HUES64 (cell line): ENCODE results near the gene USH1G.

Experiments
- H3K27ac ChIP-seq: 2 replicates; pipeline ENCODE4 v1.7.0; 2013; ENCODE audit warnings: low read depth, low read length, inconsistent platforms
- H3K27me3 ChIP-seq: 2 replicates; pipeline ENCODE4 v1.6.1; 2013; ENCODE audit warnings: mild to moderate bottlenecking, low read length; ENCODE audit not compliant: insufficient read depth
- H3K36me3 ChIP-seq: 2 replicates; pipeline ENCODE4 v1.6.1; 2013; ENCODE audit warnings: mild to moderate bottlenecking, low read length; ENCODE audit not compliant: insufficient read depth
- H3K4me1 ChIP-seq: 2 replicates; pipeline ENCODE4 v1.6.1; 2013; ENCODE audit warnings: mild to moderate bottlenecking, low read length, moderate library complexity; ENCODE audit not compliant: insufficient read depth
- H3K4me3 ChIP-seq: 2 replicates; pipeline ENCODE4 v1.5.1; 2013; ENCODE audit warnings: mild to moderate bottlenecking, low read length, moderate library complexity
- H3K9ac ChIP-seq: 2 replicates; pipeline ENCODE4 v1.6.1; 2013; ENCODE audit warnings: mild to moderate bottlenecking, low read depth, low read length
- H3K9me3 ChIP-seq: 2 replicates; pipeline ENCODE4 v1.6.1; 2013; ENCODE audit warnings: low read depth, low read length; ENCODE audit not compliant: insufficient read depth
- WGBS: fragments of 150-250, 120-280 bp; methylation state at CpG from one replicate; pipeline ENCODE4 v1.1.7; 2013; ENCODE audit warnings: missing lambda C conversion rate; 5-methylcytosine and 5-hydroxymethylcytosine counted together

USH1G gene

GRCh38 chr17:74898376-74898946 lies 24.6 kb downstream of the USH1G start:
- peaks cover 37% of the 10 kb centered on the region for H3K27me3 ChIP-seq

DNA sequence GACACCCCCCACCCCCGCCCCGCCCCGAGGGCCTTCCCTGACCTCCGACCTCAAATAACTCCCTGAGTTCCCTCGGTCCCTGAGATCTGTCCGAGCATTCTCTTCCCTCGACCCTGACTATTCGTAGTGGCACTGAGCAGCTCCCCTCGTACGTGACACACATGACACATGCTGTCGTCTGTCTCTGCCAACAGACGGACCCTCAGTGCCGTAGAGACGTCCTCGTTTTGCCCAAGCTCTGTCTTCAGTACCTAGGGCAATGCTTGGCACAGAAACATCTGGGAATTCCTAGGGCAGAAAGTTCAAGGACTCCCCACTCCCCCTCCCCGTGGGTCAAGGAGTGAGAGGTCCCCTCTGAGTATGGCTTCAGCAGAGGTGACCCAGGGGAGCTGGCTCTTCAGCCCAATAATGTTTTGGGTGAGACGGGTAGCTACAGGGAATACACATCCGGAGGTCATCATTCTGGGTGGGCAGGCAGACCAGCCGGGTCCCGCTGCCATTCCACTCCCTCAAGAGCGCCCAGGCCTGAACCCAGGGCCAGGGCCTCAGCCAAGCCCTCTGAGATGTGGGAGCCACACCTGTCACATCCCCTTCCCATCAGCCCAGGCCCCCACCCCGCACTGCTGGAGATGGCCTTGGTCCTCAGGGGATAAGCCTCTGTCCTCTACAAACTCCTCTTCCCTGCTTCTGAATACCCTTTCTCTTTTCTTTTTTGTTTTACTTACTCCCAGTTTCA lies 29.0 kb downstream of the USH1G start:
- Histone ChIP-seq H3K4me3 (peak overlapping the region; percentile 64), H3K4me1 (no peaks in the 10 kb centered on the region), H3K27me3 (peaks cover 70% of the 10 kb centered on the region), H3K9ac (no peak overlapping the region), H3K27ac (no peak overlapping the region), H3K9me3 (no peaks in the 10 kb centered on the region), H3K36me3 (no peaks in the 10 kb centered on the region)
- WGBS = 39% methylated on average over 22 of the region's 22 CpGs

More at GRCh38 chr17:74898376-74898946, 24.6 kb downstream of the USH1G start:
- 81% methylated on average over 11 of the region's 11 CpGs for WGBS
- Histone ChIP-seq H3K36me3 (no peaks in the 10 kb centered on the region), H3K9me3 (no peaks in the 10 kb centered on the region), H3K27ac (no peak overlapping the region), H3K9ac (no peak overlapping the region), H3K4me3 (no peak overlapping the region), H3K4me1 (no peaks in the 10 kb centered on the region)

DNA sequence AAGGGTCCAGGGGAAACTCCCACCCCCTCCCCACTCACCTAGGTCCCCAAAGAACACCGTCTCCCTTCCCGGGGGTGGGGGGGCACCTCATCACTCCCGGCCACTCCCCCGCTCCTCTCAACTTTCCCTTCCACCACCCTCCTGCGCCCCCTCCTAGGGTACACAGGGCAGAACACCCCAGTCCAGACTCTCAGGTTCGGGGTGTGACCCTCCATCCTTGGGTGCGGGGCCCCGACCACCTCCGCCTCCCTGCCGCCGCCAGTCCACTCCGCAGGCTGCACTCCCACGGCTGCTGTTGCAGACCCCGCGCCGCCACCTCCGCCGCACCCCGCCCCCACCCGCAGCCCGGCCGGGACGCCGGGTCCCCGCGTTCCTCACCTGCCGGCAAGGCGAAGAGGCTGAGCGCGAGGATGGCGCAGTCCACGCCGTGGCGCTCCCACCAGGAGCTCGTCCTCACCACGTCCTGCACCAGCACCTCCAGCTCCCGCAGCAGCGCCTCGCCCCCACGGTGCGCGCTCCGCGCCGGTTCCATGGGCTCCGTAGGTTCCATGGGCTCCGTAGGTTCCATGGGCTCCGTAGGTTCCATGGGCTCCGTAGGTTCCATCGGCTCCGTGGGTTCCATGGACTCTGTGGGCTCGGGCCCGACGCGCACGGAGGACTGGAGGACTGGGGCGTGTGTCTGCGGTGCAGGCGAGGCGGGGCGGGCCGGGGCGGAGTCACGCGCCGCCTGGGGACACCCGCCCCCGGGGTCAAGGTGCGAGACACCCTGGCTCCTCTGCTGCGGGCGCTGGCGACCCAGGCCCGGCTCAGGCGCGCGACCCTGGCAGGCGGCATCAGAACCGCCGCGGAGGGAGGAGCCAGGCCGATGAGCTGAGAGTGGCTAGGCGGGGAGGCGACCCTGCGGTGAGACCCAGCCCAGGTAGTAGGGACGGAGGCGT lies 29.8 kb downstream of the USH1G start, which contains the start of gene FADS6:
FADS6 (minus strand) TSS at position 660 of the 938 bp plus-strand sequence; CDS start at position 622, 38 bp downstream.
- Histone ChIP-seq H3K4me1 (no peaks in the 10 kb centered on the region), H3K36me3 (no peaks in the 10 kb centered on the region), H3K27ac (no peak within 1 kb of the TSS), H3K9me3 (no peaks in the 10 kb centered on the region), H3K9ac (no peak within 1 kb of the TSS), H3K27me3 (peaks cover 70% of the 10 kb centered on the region), H3K4me3 (peak within 1 kb of the TSS; percentile 64)
- WGBS = 7% methylated on average over 86 of the region's 86 CpGs

- Histone ChIP-seq H3K4me3 (peak overlapping the region; percentile 64; the same call in 1 of the 2 replicates), H3K4me1 (no peaks in the 10 kb centered on the region), H3K9ac (no peak overlapping the region), H3K27me3 (peaks cover 65% of the 10 kb centered on the region), H3K27ac (no peak overlapping the region), H3K36me3 (no peaks in the 10 kb centered on the region), H3K9me3 (no peaks in the 10 kb centered on the region)
- WGBS = 86% methylated on average over 20 of the region's 20 CpGs
These were observed 30.8 kb downstream of the USH1G start for GRCh38 chr17:74892013-74892841.

DNA sequence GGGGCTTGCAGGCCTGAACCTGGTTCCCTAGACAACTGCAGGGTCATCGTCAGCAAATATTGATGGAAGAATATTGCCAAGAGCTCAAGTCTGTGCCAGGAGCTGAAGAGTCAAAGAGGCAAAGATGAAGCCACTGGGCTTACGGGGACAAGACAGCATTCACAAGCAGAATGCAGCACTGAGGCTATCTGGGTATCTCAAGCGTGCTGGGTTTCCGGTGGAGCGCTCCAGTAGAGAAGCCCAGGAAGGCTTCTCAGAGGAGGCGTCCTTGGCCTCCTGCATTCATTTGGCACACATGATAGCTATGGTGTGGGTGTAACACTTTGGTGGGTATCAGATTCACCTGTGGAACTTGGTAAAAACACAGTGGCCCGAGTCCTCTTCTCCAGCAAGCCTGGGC lies 32.5 kb downstream of the USH1G start:
- H3K4me3 ChIP-seq = no peak overlapping the region
- no peaks in the 10 kb centered on the region for H3K4me1 ChIP-seq
- no peaks in the 10 kb centered on the region for H3K36me3 ChIP-seq
- H3K9me3 ChIP-seq = no peaks in the 10 kb centered on the region
- no peak overlapping the region for H3K9ac ChIP-seq
- WGBS = 95% methylated on average over 7 of the region's 7 CpGs
- H3K27ac ChIP-seq = no peak overlapping the region
- H3K27me3 ChIP-seq = peaks cover 53% of the 10 kb centered on the region

DNA sequence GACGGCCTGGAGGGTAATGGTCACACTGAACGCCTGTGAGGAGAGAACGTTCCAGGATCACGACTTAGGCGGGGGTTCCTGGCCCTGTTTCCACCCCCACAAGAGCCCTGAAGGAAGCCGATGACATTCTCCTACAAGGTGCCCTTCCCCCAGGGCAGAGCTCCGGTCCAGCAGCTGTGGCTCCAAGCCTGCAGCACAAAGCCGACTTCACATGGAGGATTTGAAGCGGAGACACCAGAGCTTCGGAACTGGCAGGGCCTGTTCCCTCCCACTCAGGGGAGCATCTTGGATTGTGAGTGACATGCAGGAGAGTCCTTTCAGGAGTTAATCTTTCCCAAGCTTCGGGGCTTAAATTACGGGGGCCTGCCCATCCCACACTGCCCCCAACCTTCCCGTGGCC lies 34.6 kb downstream of the USH1G start:
- no peak overlapping the region for H3K27ac ChIP-seq
- H3K4me1 ChIP-seq = no peaks in the 10 kb centered on the region
- H3K27me3 ChIP-seq = peaks cover 33% of the 10 kb centered on the region
- no peaks in the 10 kb centered on the region for H3K36me3 ChIP-seq
- no peaks in the 10 kb centered on the region for H3K9me3 ChIP-seq
- H3K4me3 ChIP-seq = no peak overlapping the region
- no peak overlapping the region for H3K9ac ChIP-seq
- 77% methylated on average over 13 of the region's 13 CpGs for WGBS

- H3K27ac ChIP-seq = no peak overlapping the region
- WGBS = 78% methylated on average over 15 of the region's 15 CpGs
- H3K4me3 ChIP-seq = no peak overlapping the region
- no peak overlapping the region for H3K9ac ChIP-seq
- no peaks in the 10 kb centered on the region for H3K27me3 ChIP-seq
- no peaks in the 10 kb centered on the region for H3K9me3 ChIP-seq
- no peaks in the 10 kb centered on the region for H3K36me3 ChIP-seq
- H3K4me1 ChIP-seq = peaks cover 7% of the 10 kb centered on the region; the same call in 1 of the 2 replicates
These were observed 39.8 kb downstream of the USH1G start for GRCh38 chr17:74883241-74883745.

GRCh38 chr17:74882517-74883240 lies 40.4 kb downstream of the USH1G start:
- Histone ChIP-seq H3K4me1 (peaks cover 7% of the 10 kb centered on the region; the same call in 1 of the 2 replicates), H3K9ac (no peak overlapping the region), H3K36me3 (no peaks in the 10 kb centered on the region), H3K4me3 (no peak overlapping the region), H3K27me3 (no peaks in the 10 kb centered on the region; the same call in 1 of the 2 replicates), H3K27ac (no peak overlapping the region), H3K9me3 (no peaks in the 10 kb centered on the region)
- 79% methylated on average over 20 of the region's 20 CpGs for WGBS

DNA sequence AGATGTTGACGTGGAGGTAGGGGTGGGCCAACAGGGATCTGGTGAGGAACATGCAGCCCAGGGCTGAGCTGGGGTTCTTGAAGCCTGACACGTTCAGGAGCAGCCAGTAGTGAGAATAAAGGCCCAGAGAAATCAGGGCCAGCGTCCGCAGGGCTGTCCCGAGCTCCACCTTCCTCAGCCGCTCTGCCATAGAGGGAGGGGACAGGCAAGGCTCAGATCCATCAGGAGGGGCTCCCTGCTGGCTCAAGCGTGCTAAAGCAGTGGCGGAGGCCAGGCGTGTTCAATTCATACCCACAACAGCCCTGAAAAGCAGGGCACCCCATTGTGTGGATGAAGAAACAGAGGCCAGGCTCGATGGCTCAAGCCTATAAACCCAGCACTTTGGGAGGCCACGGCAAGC lies 42.0 kb downstream of the USH1G start:
- no peak overlapping the region for H3K9ac ChIP-seq
- 70% methylated on average over 11 of the region's 11 CpGs for WGBS
- H3K27ac ChIP-seq = no peak overlapping the region
- no peak overlapping the region for H3K4me3 ChIP-seq
- H3K27me3 ChIP-seq = no peaks in the 10 kb centered on the region; the same call in 1 of the 2 replicates
- H3K4me1 ChIP-seq = peaks cover 7% of the 10 kb centered on the region; the same call in 1 of the 2 replicates
- no peaks in the 10 kb centered on the region for H3K9me3 ChIP-seq
- H3K36me3 ChIP-seq = no peaks in the 10 kb centered on the region

GRCh38 chr17:74879308-74879707 lies 43.7 kb downstream of the USH1G start:
- no peaks in the 10 kb centered on the region for H3K9me3 ChIP-seq
- peaks cover 7% of the 10 kb centered on the region; the same call in 1 of the 2 replicates for H3K4me1 ChIP-seq
- H3K27ac ChIP-seq = no peak overlapping the region
- H3K27me3 ChIP-seq = no peaks in the 10 kb centered on the region; the same call in 1 of the 2 replicates
- H3K36me3 ChIP-seq = no peaks in the 10 kb centered on the region
- H3K4me3 ChIP-seq = no peak overlapping the region
- H3K9ac ChIP-seq = no peak overlapping the region
- WGBS = 94% methylated on average over 16 of the region's 16 CpGs
